HG03039 (cell line): ENCODE results near the gene STK26.
"Not testable (repeated sequence)": the region's sequence is repeated elsewhere in the genome, so short reads cannot be mapped to it uniquely, and the experiment has no call there.

ENCODE experiments used
- ATAC-seq: cut with Tn5 transposase; IDR thresholded peaks from one replicate; pipeline ENCODE4 v1.9.1; 2021; ENCODE audit warnings: mild to moderate bottlenecking, moderate library complexity; ENCODE audit not compliant: unreplicated experiment

The STK26 gene

GRCh38 chrX:132092439-132093065, 69.5 kb downstream of the STK26 start:
- ATAC-seq, result no peak

DNA sequence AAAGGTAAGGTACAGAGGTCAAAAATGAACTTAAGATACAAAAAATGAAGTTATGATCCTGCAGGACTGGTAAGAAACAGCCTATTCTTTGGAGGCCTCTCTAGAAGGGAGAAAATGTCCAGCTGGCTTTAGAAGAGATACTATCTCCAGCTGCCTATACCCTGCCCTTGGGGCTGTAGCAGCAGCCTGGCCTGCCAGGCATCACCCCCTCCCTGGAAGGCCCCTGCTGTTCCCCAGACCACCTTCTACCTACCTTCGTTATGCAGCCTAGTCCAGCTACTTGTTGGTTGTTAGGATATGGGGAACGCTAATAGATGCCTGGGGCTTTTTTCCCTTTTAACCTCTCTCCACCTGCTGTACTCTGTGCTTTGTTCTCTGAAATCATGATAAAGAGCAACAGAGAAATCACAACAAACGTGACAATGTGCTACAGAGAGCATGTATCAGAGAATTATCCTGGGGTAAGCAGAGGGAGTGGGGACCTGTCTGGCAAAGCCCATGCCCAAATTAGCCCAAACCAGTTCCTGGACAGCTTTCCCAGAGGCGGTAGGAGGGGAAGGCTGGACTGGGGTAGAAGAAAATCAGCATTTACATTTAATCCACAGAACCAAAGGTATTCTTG, 70.2 kb downstream of the STK26 start:
- ATAC-seq, result no peak

DNA sequence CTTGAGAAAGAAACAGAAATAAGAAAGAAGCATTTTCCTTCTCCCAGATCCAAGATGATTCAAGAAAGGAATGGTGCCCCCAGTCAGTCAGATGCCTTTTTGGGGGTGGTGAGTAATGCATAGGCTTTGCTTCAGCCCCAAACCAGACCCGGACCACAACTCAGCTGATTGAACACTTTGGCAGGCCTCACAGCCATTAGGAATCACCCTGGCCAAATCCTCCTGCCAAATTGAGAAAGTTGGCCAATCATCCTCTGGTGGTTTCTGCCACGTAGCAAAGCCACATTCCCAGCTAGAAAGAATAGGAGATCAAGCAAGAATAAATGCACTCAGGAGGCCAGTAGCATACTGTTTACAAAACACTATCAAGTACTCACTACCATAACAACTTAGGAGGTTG, 71.1 kb downstream of the STK26 start:
- ATAC-seq, result no peak

- ATAC-seq, result not testable (repeated sequence)
Measured at GRCh38 chrX:132098704-132099103, 75.6 kb downstream of the STK26 start.

DNA sequence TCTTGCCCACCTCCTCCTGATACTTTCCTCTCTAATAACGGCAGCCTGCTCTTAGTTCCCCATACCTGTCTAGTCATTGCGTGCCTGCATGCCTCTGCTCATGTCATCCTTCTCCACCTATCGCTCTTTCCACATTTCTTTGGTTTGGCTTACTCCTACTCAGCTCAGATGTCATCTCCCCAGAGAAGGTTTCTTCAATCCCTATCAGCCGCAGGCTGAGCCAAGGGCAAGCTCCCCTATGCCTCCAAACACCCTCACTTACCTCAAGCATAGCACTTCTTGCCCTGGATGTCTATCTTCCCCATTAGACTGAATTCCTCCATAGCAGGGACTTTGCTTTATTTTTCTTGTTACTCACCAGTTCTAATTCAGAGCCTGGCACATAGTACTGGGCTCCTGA, 78.1 kb downstream of the STK26 start:
- no peak for ATAC-seq

GRCh38 chrX:132101799-132102198, 78.7 kb downstream of the STK26 start:
- no peak for ATAC-seq

DNA sequence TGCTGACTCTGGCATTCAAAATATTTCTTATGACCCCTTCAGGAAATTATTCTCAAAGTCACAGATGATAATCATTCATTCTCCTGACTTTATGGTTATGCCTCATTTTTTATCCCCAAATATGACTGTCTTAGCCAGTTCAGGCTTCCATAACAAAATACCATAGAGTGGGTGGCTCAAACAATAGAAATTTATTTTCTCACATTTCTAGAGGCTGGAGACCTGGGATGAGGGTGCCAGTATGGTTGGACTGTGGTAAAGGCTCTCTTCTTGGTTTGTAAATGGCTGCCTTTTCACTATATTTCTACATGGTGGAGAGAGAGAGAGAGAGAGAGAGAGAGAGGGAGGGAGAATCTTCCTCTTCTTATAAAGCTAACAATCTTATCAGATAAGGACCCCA, 84.2 kb downstream of the STK26 start:
- no peak for ATAC-seq

DNA sequence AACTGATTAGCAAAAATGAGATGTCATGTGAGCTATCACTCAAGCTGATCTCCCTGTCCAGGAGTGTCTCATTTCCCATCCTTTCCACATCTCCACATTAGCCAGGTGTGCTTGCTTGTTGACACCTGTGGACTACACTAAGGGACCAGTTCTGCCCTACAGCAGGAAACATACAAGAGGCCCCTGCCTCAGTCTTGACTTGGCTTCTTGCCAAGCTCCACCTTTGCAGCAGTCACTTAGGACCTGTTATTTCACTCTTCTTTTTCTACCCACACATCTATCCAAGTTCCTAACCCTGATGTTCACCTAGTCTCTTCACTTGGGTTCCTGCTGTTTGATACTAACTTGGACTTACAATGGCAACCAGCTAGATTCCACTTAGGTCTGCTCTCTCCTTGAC, 91.5 kb downstream of the STK26 start:
- ATAC-seq, result no peak

DNA sequence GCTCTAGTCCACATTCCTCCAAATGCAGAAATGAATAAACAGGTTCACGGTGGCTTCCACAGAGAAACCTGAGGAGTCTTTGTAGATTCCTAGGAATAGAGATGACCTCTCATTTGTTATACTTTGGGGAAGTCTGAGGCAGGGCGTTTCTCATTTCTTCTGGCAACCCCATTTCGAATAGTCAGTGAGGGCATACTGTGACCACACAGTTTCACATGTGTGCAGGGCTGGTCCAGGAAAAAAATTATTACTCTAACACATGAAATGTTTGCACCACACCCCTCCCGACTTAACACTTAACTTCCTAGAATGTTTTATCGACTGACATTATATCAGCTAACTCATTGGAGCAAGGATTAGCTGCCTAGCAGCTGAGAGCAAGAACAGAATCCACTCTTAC, 92.7 kb downstream of the STK26 start:
- no peak for ATAC-seq

DNA sequence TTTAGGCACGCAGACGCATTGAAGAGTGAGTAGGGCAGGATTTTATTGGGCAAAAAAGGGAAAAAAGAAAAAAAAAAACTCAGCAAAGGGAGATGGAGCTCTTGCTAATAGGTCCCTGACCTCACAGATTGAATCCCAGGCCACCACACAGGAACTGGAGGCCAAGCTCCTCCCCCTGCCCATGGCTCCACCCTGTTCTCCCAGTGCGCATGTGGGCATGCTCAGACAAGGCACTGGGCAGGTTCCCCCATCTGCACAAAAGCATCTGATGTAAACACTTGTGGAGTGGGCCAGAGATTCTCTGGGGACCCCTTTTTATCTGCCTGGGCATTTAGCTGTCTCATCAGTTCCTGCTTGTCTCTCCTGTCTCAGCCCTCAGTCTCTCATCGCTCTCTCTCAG, 95.3 kb downstream of the STK26 start:
- no peak for ATAC-seq

DNA sequence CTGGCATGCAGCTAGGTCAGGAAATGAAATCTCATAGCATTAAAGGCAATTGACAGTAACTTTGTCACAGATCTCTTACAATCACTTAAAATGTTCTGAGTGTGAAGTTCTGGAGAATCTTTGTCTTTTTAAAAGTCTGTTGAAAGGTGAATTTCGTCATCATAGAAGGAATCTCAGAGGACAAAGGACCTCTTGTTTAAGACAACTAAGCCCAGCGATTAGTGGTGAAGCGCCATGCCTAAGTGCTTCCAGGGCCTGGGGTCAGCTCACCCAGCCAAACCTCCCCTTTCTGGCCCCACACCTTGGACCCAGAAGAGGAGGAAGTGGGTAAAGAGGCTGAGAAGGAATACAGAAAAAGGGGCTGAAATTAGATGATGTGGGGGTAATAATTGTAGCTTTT, 96.2 kb downstream of the STK26 start:
- no peak for ATAC-seq

- ATAC-seq, result no peak
Measured at GRCh38 chrX:132119821-132120515, 96.9 kb downstream of the STK26 start.

GRCh38 chrX:132120913-132121312, 97.8 kb downstream of the STK26 start:
- no peak for ATAC-seq
